PC-3 (cell line): ENCODE measurements around the gene KCNJ9. TPM values are rescaled to one million over a fixed set of nuclear protein-coding genes. Genes with fewer than 3 reads are reported as not detected.
A peak's percentile ranks its signal among the peaks of the same experiment; 100 is the strongest.

ENCODE experiments used
- ATAC-seq: fragments of 200-7000 bp; cut with Tn5 transposase; 2 replicates; pipeline ENCODE4 v1.9.1; 2020; ENCODE audit warnings: mild to moderate bottlenecking, moderate library complexity
- Bru-seq: library from RNA; stranded (reverse); fragments of 400-500 nt; gene quantifications from one replicate; lab custom pipeline; 2021; lab: Mats Ljungman, UMichigan
- BruChase-seq, 2 experiments: library from RNA; stranded (reverse); fragments of 400-500 nt; gene quantifications; one replicate each; lab custom pipeline; 2021; lab: Mats Ljungman, UMichigan
- BruUV-seq: library from RNA; stranded (reverse); fragments of 400-500 nt; replicated peaks from 2 replicates; lab custom pipeline; 2021; lab: Mats Ljungman, UMichigan
- CTCF ChIA-PET: fragments of 300-600 bp; sonication (Branson Sonifier 250); formaldehyde crosslinking; loops from one replicate; lab custom pipeline; 2022; ENCODE audit warnings: antibody characterized with exemption; lab: Charles Lee
- POLR2A ChIA-PET: fragments of 300-600 bp; sonication (Branson Sonifier 250); formaldehyde crosslinking; loops from one replicate; lab custom pipeline; 2022; ENCODE audit warnings: antibody characterized with exemption; ENCODE audit not compliant: unreplicated experiment; lab: Charles Lee
- DNase-seq: peaks from one replicate; pipeline ENCODE4 v3.0.0-alpha.2; 2015
- H2AFZ ChIP-seq: fragments of 300-600 bp; sonication (generic); 2 replicates; pipeline ENCODE4 v1.6.0; 2016; ENCODE audit warnings: antibody characterized with exemption, low read length
- H3F3A ChIP-seq: fragments of 300-600 bp; sonication (generic); one replicate; pipeline ENCODE4 v1.6.0; 2017; ENCODE audit warnings: antibody characterized with exemption, low read length, control low read depth, mild to moderate bottlenecking; ENCODE audit not compliant: unreplicated experiment
- H3K27ac ChIP-seq: fragments of 300-600 bp; sonication (generic); 2 replicates; pipeline ENCODE4 v1.5.1; 2016; ENCODE audit warnings: mild to moderate bottlenecking, low read length
- H3K27me3 ChIP-seq: fragments of 300-600 bp; sonication (generic); 2 replicates; pipeline ENCODE4 v1.6.1; 2016; ENCODE audit warnings: low read length, mixed read lengths
- H3K36me3 ChIP-seq: fragments of 300-600 bp; sonication (generic); 2 replicates; pipeline ENCODE4 v1.6.1; 2016; ENCODE audit warnings: low read depth, mixed run types, low read length, mixed read lengths
- H3K4me1 ChIP-seq: fragments of 300-600 bp; sonication (generic); 2 replicates; pipeline ENCODE4 v1.5.1; 2016; ENCODE audit warnings: low read length; ENCODE audit not compliant: insufficient read depth
- H3K4me2 ChIP-seq: fragments of 300-600 bp; sonication (generic); 2 replicates; pipeline ENCODE4 v1.6.0; 2016; ENCODE audit warnings: low read length
- H3K4me3 ChIP-seq: fragments of 300-600 bp; sonication (generic); 2 replicates; pipeline ENCODE4 v1.5.1; 2016; ENCODE audit warnings: mild to moderate bottlenecking, low read length, mixed read lengths
- H3K79me2 ChIP-seq: fragments of 300-600 bp; sonication (generic); 2 replicates; pipeline ENCODE4 v1.6.1; 2017; ENCODE audit warnings: low read length, mixed read lengths
- H3K9ac ChIP-seq: fragments of 300-600 bp; sonication (generic); 2 replicates; pipeline ENCODE4 v1.6.0; 2016; ENCODE audit warnings: mild to moderate bottlenecking, low read length
- H3K9me2 ChIP-seq: fragments of 300-600 bp; sonication (generic); replicated peaks from 2 replicates; pipeline ENCODE4 v1.6.1; 2016; ENCODE audit warnings: mixed run types, low read length, mixed read lengths
- H3K9me3 ChIP-seq: fragments of 300-600 bp; sonication (generic); 2 replicates; pipeline ENCODE4 v1.6.1; 2016; ENCODE audit warnings: low read length, mixed read lengths
- H4K20me1 ChIP-seq: fragments of 300-600 bp; sonication (generic); 2 replicates; pipeline ENCODE4 v1.6.1; 2016; ENCODE audit warnings: low read length, mixed read lengths
- EZH2 ChIP-seq: fragments of 300-600 bp; sonication (generic); IDR thresholded peaks from one replicate; pipeline ENCODE4 v1.6.1; 2017; ENCODE audit warnings: antibody characterized with exemption, mild to moderate bottlenecking, low read length; ENCODE audit not compliant: unreplicated experiment
- EZH2phosphoT487 ChIP-seq: fragments of 300-600 bp; sonication (generic); IDR thresholded peaks from 2 replicates; pipeline ENCODE4 v1.6.1; 2018; ENCODE audit warnings: mild to moderate bottlenecking, antibody characterized with exemption, low read length, borderline replicate concordance
- intact Hi-C: fragments of 100-400 bp; cut with micrococcal nuclease; formaldehyde crosslinking; loops from 2 replicates; pipeline ENCODE4 v1.9.0; 2023
- long read RNA-seq: library from polyadenylated mRNA; unstranded; transcript quantifications from one replicate; pipeline ENCODE4 v2.0.0, GENCODE V29; 2021; ENCODE audit not compliant: unreplicated experiment
- total RNA-seq: library from RNA; depleted of rRNA; stranded (reverse); fragments of >200 nt; gene quantifications from 2 replicates; pipeline ENCODE4 v1.2.3, GENCODE V29; 2014; rRNA removed
- TF ChIP-seq, protein P1 (sequence below): fragments of 300-600 bp; sonication (generic); conservative IDR thresholded peaks from 2 replicates; pipeline ENCODE4 v1.5.1; 2017; ENCODE audit warnings: antibody characterized with exemption, low read depth, mild to moderate bottlenecking, low read length

KCNJ9 gene
- total RNA-seq (not detected in 2 replicates), Bru-seq, nascent RNA (percentile 12 among the genes with signal in this experiment), BruChase-seq, experiment 1, labeled RNA remaining after a 6-hour chase (percentile 21 among the genes with signal in this experiment), BruChase-seq, experiment 2, labeled RNA remaining after a 2-hour chase (percentile 22 among the genes with signal in this experiment)
- long read RNA-seq: 0 reads

DNA sequence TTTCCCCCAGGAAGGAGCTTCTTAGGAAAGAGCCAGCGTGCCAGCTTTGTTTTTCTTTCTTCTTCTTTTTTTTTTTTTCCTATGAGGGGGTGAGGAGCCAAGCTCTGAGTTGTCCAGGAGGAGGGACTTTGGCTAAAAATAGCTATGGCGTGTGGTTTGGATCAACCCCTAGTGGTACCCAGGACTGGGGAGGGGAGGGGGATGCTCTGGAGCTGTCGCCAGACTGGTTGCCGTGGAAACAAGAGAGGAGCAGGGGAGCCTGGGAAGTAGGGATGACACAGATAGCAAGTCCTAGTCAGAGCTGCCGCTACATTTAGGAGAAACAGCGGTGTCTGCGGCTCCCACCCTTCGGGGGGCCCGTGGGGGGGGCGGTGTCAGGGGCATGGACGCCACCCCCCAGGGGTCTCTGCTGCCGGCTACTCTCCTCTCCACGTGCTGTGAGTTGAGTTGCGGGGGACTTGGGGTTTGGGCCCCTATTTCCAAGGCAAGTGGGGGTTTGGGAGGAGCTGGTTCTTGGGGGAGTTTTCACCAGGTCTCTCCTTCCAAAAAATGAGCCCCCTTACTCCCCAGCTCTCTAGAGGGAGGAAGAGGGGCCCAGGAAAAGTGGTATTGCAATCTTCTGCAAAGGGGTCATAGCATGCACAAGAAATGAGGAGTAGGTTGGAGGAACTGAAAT lies at the start of gene KCNJ9:
Gene KCNJ9, plus strand, starts transcription at position 278 of the 676 bp plus-strand sequence. CDS start 2,493 bp downstream, outside the sequence.
- no peak for ATAC-seq
- ChIA-PET POLR2A (no interaction called here), CTCF (no interaction called here)
- no peaks in the 10 kb centered on the region for H3K79me2 ChIP-seq
- H3K4me2 ChIP-seq: no peak within 1 kb of the TSS
- H3K27ac ChIP-seq: no peak within 1 kb of the TSS
- no peaks in the 10 kb centered on the region for H3K9me3 ChIP-seq
- H3F3A ChIP-seq: no peaks in the 10 kb centered on the region
- H3K9me2 ChIP-seq: no peaks in the 10 kb centered on the region
- DNase-seq: no peak
- no peak within 1 kb of the TSS for H3K4me3 ChIP-seq
- no peaks in the 10 kb centered on the region for H4K20me1 ChIP-seq
- H2AFZ ChIP-seq: no peak within 1 kb of the TSS
- H3K4me1 ChIP-seq: peaks cover 9% of the 10 kb centered on the region
- no TSS peak for BruUV-seq
- intact Hi-C loops: loop anchor here (5.0 kb wide), 2 partner anchors 144 to 949 kb away; no protein-coding TSS in a partner anchor
- no peak for TF ChIP-seq EZH2
- TF ChIP-seq EZH2phosphoT487: no peak
- TF ChIP-seq, protein P1, sequence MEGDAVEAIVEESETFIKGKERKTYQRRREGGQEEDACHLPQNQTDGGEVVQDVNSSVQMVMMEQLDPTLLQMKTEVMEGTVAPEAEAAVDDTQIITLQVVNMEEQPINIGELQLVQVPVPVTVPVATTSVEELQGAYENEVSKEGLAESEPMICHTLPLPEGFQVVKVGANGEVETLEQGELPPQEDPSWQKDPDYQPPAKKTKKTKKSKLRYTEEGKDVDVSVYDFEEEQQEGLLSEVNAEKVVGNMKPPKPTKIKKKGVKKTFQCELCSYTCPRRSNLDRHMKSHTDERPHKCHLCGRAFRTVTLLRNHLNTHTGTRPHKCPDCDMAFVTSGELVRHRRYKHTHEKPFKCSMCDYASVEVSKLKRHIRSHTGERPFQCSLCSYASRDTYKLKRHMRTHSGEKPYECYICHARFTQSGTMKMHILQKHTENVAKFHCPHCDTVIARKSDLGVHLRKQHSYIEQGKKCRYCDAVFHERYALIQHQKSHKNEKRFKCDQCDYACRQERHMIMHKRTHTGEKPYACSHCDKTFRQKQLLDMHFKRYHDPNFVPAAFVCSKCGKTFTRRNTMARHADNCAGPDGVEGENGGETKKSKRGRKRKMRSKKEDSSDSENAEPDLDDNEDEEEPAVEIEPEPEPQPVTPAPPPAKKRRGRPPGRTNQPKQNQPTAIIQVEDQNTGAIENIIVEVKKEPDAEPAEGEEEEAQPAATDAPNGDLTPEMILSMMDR: no peak
- H3K27me3 ChIP-seq: peaks cover 30% of the 10 kb centered on the region
- H3K9ac ChIP-seq: no peak within 1 kb of the TSS
- H3K36me3 ChIP-seq: no peaks in the 10 kb centered on the region

DNA sequence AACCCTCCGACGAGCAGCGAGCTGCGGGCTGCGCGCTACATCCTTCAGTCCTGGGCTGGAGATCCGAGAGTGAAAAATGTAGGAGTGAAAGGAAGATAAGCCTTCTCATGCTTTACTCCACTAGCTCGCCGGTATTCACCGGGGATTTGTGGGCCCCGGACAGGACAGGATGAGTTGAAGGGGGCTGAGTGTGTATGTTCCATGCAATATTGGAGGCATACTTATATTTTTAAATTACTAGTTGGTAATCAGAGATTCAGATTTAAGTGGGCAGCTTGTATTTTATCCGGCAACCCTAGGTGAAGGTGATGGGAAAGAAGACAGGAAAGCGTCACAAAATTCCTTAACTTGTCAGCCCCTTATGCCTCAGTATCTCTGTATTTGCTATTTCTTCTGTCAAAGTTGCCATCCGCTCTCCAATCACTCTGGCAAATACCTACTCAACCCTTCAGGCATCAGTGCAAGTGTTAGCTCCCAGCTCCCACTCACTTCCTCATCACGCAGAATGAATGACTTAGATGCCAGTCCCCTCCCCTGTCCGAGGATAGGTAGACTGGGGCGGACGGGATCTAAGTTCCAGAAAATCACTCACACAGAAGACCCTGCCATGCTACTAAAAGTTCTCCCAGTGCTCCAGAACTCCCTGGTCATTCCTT lies 49.0 kb upstream of the KCNJ9 start:
- Histone ChIP-seq H3K9me3 (no peaks in the 10 kb centered on the region), H3K4me3 (peak overlapping the region; percentile 80), H3K9me2 (no peaks in the 10 kb centered on the region), H4K20me1 (no peaks in the 10 kb centered on the region), H3K27ac (no peak overlapping the region), H3F3A (no peaks in the 10 kb centered on the region), H3K4me2 (peak overlapping the region; percentile 94), H3K36me3 (no peaks in the 10 kb centered on the region), H3K4me1 (peaks cover 26% of the 10 kb centered on the region), H2AFZ (peak overlapping the region; percentile 94), H3K79me2 (peaks cover 33% of the 10 kb centered on the region), H3K27me3 (no peaks in the 10 kb centered on the region), H3K9ac (peak overlapping the region; percentile 64)
- ATAC-seq (peak; percentile 48), DNase-seq (peak; percentile 42)
- no TSS peak for BruUV-seq
- CTCF ChIA-PET: no interaction called here
- POLR2A ChIA-PET: interaction anchor here (0.6 kb wide), 1 partner anchor 333 kb away, joined by 3 read pairs; no protein-coding TSS in a partner anchor
- TF ChIP-seq EZH2: no peak
- TF ChIP-seq, protein P1: no peak
- TF ChIP-seq EZH2phosphoT487: no peak
- intact Hi-C loops: no loop called here
